ENCODE measurements around the gene C12orf57. TPM values are rescaled to one million over a fixed set of nuclear protein-coding genes. Genes with fewer than 3 reads are reported as not detected.

C12orf57 gene
- total and polyA plus RNA-seq, 10 of the 15 experiments (the other 5 are each of a cell fraction or from before 2014, with no cell fraction given), result 64.5 to 377 (median 211) TPM

DNA sequence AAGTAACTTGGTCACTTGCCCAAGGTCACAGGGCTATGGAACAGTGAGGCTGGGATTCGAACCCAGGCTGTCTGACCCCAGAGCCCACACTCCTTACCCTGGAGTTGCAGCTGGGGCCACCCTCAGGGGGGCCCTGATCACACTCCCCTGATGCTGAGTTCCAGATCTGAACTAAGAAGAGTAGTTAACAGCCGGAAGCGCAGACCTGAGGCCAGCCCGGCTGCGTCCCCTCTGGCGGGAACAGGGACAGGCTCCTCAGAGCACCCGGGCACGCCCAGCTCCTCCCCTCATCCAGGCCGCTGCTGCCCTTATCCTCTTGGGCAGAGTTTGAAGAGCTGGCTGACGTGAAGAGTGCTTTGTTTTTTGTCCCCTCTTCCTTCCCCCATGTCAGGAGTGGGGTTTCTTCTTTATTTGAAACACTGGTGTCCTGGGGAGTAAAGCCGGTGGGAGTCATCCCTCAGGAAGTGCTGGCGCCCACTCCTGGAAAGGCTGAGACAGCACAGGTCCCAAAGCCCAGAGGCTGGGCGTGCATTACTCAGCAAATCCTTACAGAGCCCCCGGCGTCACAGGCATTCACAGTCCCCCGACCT lies 18.0 kb downstream of the C12orf57 start (continued):
- TF ChIP-seq, protein P1, sequence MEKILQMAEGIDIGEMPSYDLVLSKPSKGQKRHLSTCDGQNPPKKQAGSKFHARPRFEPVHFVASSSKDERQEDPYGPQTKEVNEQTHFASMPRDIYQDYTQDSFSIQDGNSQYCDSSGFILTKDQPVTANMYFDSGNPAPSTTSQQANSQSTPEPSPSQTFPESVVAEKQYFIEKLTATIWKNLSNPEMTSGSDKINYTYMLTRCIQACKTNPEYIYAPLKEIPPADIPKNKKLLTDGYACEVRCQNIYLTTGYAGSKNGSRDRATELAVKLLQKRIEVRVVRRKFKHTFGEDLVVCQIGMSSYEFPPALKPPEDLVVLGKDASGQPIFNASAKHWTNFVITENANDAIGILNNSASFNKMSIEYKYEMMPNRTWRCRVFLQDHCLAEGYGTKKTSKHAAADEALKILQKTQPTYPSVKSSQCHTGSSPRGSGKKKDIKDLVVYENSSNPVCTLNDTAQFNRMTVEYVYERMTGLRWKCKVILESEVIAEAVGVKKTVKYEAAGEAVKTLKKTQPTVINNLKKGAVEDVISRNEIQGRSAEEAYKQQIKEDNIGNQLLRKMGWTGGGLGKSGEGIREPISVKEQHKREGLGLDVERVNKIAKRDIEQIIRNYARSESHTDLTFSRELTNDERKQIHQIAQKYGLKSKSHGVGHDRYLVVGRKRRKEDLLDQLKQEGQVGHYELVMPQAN (conservative IDR thresholded peaks at IDR 0.05), result 0 out of 2 replicates have a peak, but pooled peaks have one; percentile 56
- TF ChIP-seq NR2F1 (conservative IDR thresholded peaks at IDR 0.05), result 0 out of 2 replicates have a peak, but pooled peaks have one; percentile 8
- TF ChIP-seq, protein P2, sequence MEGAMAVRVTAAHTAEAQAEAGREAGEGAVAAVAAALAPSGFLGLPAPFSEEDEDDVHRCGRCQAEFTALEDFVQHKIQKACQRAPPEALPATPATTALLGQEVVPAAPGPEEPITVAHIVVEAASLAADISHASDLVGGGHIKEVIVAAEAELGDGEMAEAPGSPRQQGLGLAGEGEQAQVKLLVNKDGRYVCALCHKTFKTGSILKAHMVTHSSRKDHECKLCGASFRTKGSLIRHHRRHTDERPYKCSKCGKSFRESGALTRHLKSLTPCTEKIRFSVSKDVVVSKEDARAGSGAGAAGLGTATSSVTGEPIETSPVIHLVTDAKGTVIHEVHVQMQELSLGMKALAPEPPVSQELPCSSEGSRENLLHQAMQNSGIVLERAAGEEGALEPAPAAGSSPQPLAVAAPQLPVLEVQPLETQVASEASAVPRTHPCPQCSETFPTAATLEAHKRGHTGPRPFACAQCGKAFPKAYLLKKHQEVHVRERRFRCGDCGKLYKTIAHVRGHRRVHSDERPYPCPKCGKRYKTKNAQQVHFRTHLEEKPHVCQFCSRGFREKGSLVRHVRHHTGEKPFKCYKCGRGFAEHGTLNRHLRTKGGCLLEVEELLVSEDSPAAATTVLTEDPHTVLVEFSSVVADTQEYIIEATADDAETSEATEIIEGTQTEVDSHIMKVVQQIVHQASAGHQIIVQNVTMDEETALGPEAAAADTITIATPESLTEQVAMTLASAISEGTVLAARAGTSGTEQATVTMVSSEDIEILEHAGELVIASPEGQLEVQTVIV (IDR thresholded peaks at IDR 0.05; ENCODE audit: borderline replicate concordance, partially characterized antibody), result no peak
- TF ChIP-seq NBN (IDR thresholded peaks at IDR 0.05), result 0 out of 2 replicates have a peak, but pooled peaks have one; percentile 44
- no peak for TF ChIP-seq TARDBP (IDR thresholded peaks at IDR 0.05; ENCODE audit: borderline replicate concordance)
- TF ChIP-seq EED (IDR thresholded peaks at IDR 0.05; ENCODE audit: low read depth), result peak; percentile 58
- no peak for TF ChIP-seq CBFB (IDR thresholded peaks at IDR 0.05; ENCODE audit: low read depth)
- TF ChIP-seq, protein P3, sequence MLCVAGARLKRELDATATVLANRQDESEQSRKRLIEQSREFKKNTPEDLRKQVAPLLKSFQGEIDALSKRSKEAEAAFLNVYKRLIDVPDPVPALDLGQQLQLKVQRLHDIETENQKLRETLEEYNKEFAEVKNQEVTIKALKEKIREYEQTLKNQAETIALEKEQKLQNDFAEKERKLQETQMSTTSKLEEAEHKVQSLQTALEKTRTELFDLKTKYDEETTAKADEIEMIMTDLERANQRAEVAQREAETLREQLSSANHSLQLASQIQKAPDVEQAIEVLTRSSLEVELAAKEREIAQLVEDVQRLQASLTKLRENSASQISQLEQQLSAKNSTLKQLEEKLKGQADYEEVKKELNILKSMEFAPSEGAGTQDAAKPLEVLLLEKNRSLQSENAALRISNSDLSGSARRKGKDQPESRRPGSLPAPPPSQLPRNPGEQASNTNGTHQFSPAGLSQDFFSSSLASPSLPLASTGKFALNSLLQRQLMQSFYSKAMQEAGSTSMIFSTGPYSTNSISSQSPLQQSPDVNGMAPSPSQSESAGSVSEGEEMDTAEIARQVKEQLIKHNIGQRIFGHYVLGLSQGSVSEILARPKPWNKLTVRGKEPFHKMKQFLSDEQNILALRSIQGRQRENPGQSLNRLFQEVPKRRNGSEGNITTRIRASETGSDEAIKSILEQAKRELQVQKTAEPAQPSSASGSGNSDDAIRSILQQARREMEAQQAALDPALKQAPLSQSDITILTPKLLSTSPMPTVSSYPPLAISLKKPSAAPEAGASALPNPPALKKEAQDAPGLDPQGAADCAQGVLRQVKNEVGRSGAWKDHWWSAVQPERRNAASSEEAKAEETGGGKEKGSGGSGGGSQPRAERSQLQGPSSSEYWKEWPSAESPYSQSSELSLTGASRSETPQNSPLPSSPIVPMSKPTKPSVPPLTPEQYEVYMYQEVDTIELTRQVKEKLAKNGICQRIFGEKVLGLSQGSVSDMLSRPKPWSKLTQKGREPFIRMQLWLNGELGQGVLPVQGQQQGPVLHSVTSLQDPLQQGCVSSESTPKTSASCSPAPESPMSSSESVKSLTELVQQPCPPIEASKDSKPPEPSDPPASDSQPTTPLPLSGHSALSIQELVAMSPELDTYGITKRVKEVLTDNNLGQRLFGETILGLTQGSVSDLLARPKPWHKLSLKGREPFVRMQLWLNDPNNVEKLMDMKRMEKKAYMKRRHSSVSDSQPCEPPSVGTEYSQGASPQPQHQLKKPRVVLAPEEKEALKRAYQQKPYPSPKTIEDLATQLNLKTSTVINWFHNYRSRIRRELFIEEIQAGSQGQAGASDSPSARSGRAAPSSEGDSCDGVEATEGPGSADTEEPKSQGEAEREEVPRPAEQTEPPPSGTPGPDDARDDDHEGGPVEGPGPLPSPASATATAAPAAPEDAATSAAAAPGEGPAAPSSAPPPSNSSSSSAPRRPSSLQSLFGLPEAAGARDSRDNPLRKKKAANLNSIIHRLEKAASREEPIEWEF (IDR thresholded peaks at IDR 0.05; ENCODE audit: insufficient replicate concordance, low read depth, low read length), result no peak
- no peak for TF ChIP-seq RCOR1 (conservative IDR thresholded peaks at IDR 0.05; ENCODE audit: low read depth, low read length)
- peak; percentile 28 for TF ChIP-seq POLR2AphosphoS5 (IDR thresholded peaks at IDR 0.05; ENCODE audit: low read length)
- TF ChIP-seq ATF7 (IDR thresholded peaks at IDR 0.05; ENCODE audit: low read depth), result 0 out of 2 replicates have a peak, but pooled peaks have one; percentile 9
- TF ChIP-seq SMARCA5 (IDR thresholded peaks at IDR 0.05), result no peak; the same call in none of the 2 replicates
- TF ChIP-seq, protein P4, sequence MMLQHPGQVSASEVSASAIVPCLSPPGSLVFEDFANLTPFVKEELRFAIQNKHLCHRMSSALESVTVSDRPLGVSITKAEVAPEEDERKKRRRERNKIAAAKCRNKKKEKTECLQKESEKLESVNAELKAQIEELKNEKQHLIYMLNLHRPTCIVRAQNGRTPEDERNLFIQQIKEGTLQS (IDR thresholded peaks at IDR 0.05; ENCODE audit: borderline replicate concordance, extremely low read depth, low read depth, low read length), result no peak

Data from GM12878 (cell line).